Esophagus squamous epithelium (tissue), 4 donors: ENCODE results near the gene CCBE1.

Experiments
- CTCF ChIP-seq, 6 experiments: fragments of 450-650 bp in 4 of 6; fragments of 200-600 bp in 2 of 6; sonication (generic) in 2 of 6; IDR thresholded peaks; one replicate each; pipeline ENCODE4 v1.5.1; 2016 to 2019; ENCODE audit warnings: antibody characterized with exemption in 6 of 6, mild to moderate bottlenecking in 4 of 6, moderate library complexity in 4 of 6
- POLR2A ChIP-seq, 4 donors: fragments of 450-650 bp; IDR thresholded peaks; one replicate each; pipeline ENCODE4 v1.6.1; 2017; ENCODE audit warnings: antibody characterized with exemption in 4 of 4, mild to moderate bottlenecking in 4 of 4, moderate library complexity in 3 of 4

GRCh38 chr18:59725142-59725541, 27.9 kb upstream of the CCBE1 start:
- TF ChIP-seq CTCF (IDR thresholded peaks at IDR 0.05) (no peak), POLR2A (IDR thresholded peaks at IDR 0.05) (no peak)
